Left lung (tissue), 10 donors: ENCODE results near the gene TMEM131. TPM values are rescaled to one million over a fixed set of nuclear protein-coding genes. Genes with fewer than 3 reads are reported as not detected.

ENCODE experiments used
- ATAC-seq: fragments of 200-7000 bp; cut with Tn5 transposase; one replicate; pipeline ENCODE4 v1.9.1; 2020; ENCODE audit warnings: moderate library complexity
- DNase-seq, 4 donors: peaks; one replicate each; pipeline ENCODE4 v3.0.0-alpha.2; 2013 to 2020
- H3K27ac ChIP-seq, 2 donors: fragments of 200-600 bp; sonication (generic) in 1 of 2; one replicate each; pipeline versions ENCODE4 v1.5.0 to v1.8.0; 2020 to 2021
- H3K27me3 ChIP-seq, 2 donors: fragments of 200-600 bp; sonication (generic) in 1 of 2; one replicate each; pipeline versions ENCODE4 v1.5.0 to v1.8.0; 2020 to 2021
- H3K36me3 ChIP-seq, 2 donors: fragments of 200-600 bp; sonication (generic) in 1 of 2; one replicate each; pipeline versions ENCODE4 v1.5.0 to v1.8.0; 2020 to 2021
- H3K4me1 ChIP-seq, 2 donors: fragments of 200-600 bp; one replicate each; pipeline ENCODE4 v1.8.0; 2021
- H3K4me3 ChIP-seq, 2 donors: fragments of 200-600 bp; sonication (generic) in 1 of 2; one replicate each; pipeline versions ENCODE4 v1.5.0 to v1.8.0; 2020 to 2021; ENCODE audit warnings: mild to moderate bottlenecking in 1 of 2
- H3K9me3 ChIP-seq, 2 donors: fragments of 200-600 bp; sonication (generic) in 1 of 2; one replicate each; pipeline versions ENCODE4 v1.5.0 to v1.8.0; 2020 to 2021
- intact Hi-C, 2 donors: fragments of 100-400 bp; cut with DNase I; formaldehyde crosslinking; loops; one replicate each; pipeline versions ENCODE4 v1.11.2 to v1.14.2; 2022
- polyA plus RNA-seq, 6 donors: library from polyadenylated mRNA; unstranded; fragments of 120-200 nt; gene quantifications; one replicate each; pipeline ENCODE4 v1.2.1, GENCODE V29; 2013; ENCODE audit not compliant: insufficient read length in 6 of 6
- total RNA-seq, 2 donors: library from RNA; stranded (reverse); fragmentation: NEBNext Ultra II Directional; extraction: Animal tissue kit (Norgen Biotek cat#: 25700); gene quantifications; one replicate each; pipeline ENCODE4 v1.2.1, GENCODE V29; 2021
- TF ChIP-seq, protein P1 (sequence below), 2 donors: fragments of 200-600 bp; sonication (generic) in 1 of 2; IDR thresholded peaks; one replicate each; pipeline versions ENCODE4 v1.5.0 to v1.8.0; 2021; ENCODE audit warnings: antibody characterized with exemption in 2 of 2
- donor health status: DM: no; HTN: yes; CAD: no.
- donor health status: DM: no; HTN: no; CAD: no.

Gene TMEM131
- total and polyA plus RNA-seq, 8 donors = 43.9 to 52.0 (median 47.8) TPM

DNA sequence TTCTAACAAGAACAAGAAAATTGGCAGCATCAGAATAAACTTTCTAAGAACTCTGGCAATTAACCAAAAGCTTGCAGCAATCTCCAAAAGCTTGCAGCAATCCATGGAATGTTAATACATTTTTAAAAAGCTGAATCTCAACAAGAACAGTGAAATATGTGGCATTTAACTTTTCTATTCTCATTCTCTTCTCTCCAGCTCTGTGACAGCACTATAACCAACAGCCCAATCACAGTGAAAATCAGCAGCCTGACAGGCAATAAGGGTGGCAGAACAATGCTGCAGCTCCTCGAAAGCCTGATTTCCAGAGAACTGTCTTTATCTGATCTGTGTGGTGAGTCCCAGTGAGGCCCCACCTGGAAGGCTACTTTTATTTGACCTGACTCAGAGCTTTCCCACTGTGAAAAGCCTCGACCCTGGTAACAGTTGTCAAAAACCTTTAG is 60.0 kb downstream of the TMEM131 start:
- H3K4me1 ChIP-seq = peaks cover 0 to 56% of the 10 kb centered on the region in 2 donors
- H3K27me3 ChIP-seq = no peaks in the 10 kb centered on the region
- H3K4me3 ChIP-seq = no peak overlapping the region
- TF ChIP-seq, protein P1, sequence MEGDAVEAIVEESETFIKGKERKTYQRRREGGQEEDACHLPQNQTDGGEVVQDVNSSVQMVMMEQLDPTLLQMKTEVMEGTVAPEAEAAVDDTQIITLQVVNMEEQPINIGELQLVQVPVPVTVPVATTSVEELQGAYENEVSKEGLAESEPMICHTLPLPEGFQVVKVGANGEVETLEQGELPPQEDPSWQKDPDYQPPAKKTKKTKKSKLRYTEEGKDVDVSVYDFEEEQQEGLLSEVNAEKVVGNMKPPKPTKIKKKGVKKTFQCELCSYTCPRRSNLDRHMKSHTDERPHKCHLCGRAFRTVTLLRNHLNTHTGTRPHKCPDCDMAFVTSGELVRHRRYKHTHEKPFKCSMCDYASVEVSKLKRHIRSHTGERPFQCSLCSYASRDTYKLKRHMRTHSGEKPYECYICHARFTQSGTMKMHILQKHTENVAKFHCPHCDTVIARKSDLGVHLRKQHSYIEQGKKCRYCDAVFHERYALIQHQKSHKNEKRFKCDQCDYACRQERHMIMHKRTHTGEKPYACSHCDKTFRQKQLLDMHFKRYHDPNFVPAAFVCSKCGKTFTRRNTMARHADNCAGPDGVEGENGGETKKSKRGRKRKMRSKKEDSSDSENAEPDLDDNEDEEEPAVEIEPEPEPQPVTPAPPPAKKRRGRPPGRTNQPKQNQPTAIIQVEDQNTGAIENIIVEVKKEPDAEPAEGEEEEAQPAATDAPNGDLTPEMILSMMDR (IDR thresholded peaks at IDR 0.05) = no peak
- DNase-seq (peak in 2 of 4 donors; percentile 75 to 79), ATAC-seq (peak; percentile 47)
- H3K9me3 ChIP-seq = no peaks in the 10 kb centered on the region
- H3K27ac ChIP-seq = no peak overlapping the region
- H3K36me3 ChIP-seq = no peaks in the 10 kb centered on the region
- intact Hi-C loops = no loop called here

- Histone ChIP-seq H3K27me3 (no peaks in the 10 kb centered on the region), H3K36me3 (no peaks in the 10 kb centered on the region), H3K4me3 (no peak overlapping the region), H3K4me1 (peaks cover 0 to 74% of the 10 kb centered on the region in 2 donors), H3K27ac (no peak overlapping the region), H3K9me3 (no peaks in the 10 kb centered on the region)
- intact Hi-C loops = no loop called here
- peak; percentile 36 for ATAC-seq
- TF ChIP-seq, protein P1 (IDR thresholded peaks at IDR 0.05) = no peak
- no peak for DNase-seq
Observed at GRCh38 chr2:97932975-97933662, 62.6 kb downstream of the TMEM131 start.

- no peaks in the 10 kb centered on the region for H3K9me3 ChIP-seq
- TF ChIP-seq, protein P1 (IDR thresholded peaks at IDR 0.05) = no peak
- DNase-seq (no peak), ATAC-seq (no peak)
- peaks cover 0 to 79% of the 10 kb centered on the region in 2 donors for H3K4me1 ChIP-seq
- no peaks in the 10 kb centered on the region for H3K36me3 ChIP-seq
- no peaks in the 10 kb centered on the region for H3K27me3 ChIP-seq
- peak overlapping the region in 1 of 2 donors; percentile 71 for H3K27ac ChIP-seq
- intact Hi-C loops = no loop called here
- no peak overlapping the region for H3K4me3 ChIP-seq
Observed at GRCh38 chr2:97931858-97932225, 63.9 kb downstream of the TMEM131 start.

- Histone ChIP-seq H3K27me3 (no peaks in the 10 kb centered on the region), H3K4me1 (peaks cover 0 to 80% of the 10 kb centered on the region in 2 donors), H3K4me3 (no peak overlapping the region), H3K27ac (peak overlapping the region in 1 of 2 donors; percentile 71), H3K36me3 (no peaks in the 10 kb centered on the region), H3K9me3 (no peaks in the 10 kb centered on the region)
- TF ChIP-seq, protein P1 (IDR thresholded peaks at IDR 0.05) = no peak
- DNase-seq (no peak), ATAC-seq (no peak)
- intact Hi-C loops = no loop called here
Observed at GRCh38 chr2:97931118-97931857, 64.5 kb downstream of the TMEM131 start.

- Histone ChIP-seq H3K27ac (no peak overlapping the region), H3K36me3 (peaks cover 0 to 21% of the 10 kb centered on the region in 2 donors), H3K9me3 (no peaks in the 10 kb centered on the region), H3K27me3 (no peaks in the 10 kb centered on the region), H3K4me1 (peaks cover 0 to 54% of the 10 kb centered on the region in 2 donors), H3K4me3 (no peak overlapping the region)
- no peak for ATAC-seq
- TF ChIP-seq, protein P1 (IDR thresholded peaks at IDR 0.05) = no peak
- intact Hi-C loops = no loop called here
- DNase-seq = no peak
Observed at GRCh38 chr2:97928591-97928990, 67.2 kb downstream of the TMEM131 start.
